GM19043 (cell line): Measurements from ENCODE around the gene SLC35A3.
"Not testable (repeated sequence)": the region's sequence is repeated elsewhere in the genome, so short reads cannot be mapped to it uniquely, and the experiment has no call there.

Source experiments
- ATAC-seq: cut with Tn5 transposase; IDR thresholded peaks from one replicate; pipeline ENCODE4 v1.9.1; 2021; ENCODE audit warnings: low read depth; ENCODE audit not compliant: unreplicated experiment

SLC35A3 gene

DNA sequence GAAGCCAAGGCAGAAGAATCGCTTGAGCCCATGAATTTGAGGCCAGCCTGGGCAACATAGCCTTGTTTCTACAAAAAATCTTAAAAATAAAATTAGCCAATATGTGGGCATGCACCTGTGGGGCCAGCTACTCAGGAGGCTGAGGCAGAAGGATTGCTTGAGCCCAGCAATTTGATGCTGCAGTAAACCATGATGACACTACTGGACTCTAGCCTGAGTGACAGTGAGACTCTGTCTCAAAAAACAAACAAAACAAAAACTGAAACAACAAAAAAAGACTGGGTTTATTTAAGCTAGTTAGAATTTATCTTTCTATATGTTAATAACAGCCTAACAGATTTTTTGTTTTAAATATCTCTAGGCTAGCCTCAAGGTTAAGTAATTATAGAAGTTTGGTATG lies 57.4 kb downstream of the SLC35A3 start:
- ATAC-seq: no peak

DNA sequence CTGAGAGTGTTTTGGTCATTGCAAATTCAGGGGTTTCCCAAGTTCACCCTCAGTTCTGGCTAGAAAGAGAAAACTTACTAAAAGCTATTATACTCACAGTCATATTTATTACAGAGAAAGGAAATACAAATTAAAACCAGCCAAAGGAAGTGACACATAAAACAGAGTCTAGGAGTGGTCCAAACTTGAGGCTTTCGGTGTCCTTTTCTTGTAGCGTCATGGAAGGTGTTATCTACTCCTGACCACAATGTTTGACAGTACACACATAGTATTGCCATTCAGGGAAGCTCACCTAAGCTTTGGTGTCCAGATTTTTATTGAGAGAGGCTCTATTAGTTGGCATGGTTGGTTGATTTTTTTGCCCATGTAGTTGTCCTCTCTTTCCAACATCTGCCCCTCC lies 59.0 kb downstream of the SLC35A3 start:
- no peak for ATAC-seq

DNA sequence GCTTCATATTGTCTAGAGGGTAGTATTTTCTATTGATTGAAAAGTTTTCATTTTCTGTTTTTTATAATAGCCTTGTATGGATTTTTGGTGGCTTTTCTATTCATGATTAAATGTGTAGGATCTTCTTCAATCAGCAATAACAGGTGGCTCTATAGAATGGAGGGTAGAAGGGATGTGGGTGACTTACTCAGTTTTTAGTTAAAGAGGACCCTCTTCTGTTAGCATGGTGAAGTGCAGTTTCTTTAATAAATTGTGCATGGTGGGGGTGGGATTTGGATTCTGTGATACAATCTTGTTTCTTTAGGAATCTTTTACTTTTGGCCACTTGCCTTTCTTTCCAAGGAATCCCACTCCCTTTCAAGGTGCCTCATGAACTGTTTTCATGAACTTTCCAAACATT lies 64.7 kb downstream of the SLC35A3 start:
- no peak for ATAC-seq

DNA sequence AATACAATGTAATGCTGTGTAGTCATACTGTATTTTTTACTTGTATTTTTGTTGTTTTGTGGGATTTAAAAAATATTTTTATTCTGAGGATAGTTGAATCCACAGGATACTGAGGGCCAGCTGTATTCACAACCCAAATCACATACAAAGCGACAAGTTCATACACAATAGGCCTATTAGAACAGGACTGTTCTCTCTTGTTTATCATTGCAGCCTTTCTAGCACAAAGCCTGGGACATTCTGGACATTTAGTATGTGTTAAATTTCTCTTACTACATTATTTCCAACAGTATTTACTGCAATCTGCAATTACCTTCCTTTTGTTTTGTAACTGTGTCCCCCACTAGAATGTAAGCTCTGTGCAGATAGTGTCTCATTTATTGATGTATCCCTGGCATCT lies 65.4 kb downstream of the SLC35A3 start:
- no peak for ATAC-seq

DNA sequence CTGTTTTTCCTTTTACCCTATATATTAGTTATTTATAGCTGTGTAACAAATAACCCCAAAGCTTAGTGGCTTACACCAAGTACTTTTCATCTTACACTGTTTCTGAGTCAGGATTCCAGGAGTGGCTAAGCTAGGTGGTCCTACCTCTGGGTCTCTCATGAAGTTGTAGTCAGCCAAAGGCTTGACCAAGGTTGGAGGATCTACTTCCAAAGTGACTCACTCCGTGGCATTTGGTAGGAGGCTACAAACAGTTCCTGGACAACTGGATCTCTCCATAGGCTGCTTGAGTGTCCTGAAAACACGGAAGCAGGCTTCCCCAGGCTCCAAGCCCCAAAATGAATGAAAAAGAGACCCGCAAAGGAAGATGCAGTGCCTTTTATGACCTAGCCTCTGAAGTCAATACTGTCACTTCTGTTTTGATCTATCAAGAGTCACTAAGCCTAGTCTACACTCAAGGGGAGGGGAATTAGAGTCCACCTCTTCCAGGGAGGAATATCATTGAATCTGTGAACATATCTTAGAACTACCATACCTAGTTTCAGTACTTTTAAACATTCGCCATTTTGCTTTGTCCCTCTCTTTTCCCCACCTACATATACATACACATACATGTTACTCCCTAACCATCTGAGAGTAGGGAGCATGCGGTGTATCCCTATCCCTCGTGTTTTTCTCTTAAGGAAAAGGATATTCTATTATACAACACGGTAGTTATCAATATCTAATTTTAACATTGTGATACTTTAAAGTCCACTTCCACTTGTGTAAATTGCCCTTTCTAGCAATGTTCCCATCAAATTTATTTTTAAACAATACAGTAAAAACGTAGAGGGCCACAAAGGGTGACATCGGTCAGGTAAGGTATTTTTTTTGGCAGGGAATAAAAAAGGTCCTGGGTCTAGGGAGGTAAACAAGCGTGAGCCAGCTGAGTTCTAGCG lies 67.2 kb downstream of the SLC35A3 start:
- no peak for ATAC-seq

DNA sequence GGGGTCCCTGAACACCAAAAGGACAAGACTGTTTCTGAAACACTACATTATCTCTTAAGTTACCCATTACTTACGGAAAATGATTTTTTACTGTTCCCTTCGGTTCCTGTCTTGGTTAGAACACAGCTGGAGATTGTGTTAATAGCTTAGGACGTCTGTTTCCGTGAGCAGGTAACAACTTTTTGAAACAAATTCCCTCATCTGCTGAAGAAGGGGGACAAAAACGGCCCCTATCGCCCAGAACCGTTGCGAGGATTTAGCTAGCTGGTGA lies 67.8 kb downstream of the SLC35A3 start:
- ATAC-seq: no peak

DNA sequence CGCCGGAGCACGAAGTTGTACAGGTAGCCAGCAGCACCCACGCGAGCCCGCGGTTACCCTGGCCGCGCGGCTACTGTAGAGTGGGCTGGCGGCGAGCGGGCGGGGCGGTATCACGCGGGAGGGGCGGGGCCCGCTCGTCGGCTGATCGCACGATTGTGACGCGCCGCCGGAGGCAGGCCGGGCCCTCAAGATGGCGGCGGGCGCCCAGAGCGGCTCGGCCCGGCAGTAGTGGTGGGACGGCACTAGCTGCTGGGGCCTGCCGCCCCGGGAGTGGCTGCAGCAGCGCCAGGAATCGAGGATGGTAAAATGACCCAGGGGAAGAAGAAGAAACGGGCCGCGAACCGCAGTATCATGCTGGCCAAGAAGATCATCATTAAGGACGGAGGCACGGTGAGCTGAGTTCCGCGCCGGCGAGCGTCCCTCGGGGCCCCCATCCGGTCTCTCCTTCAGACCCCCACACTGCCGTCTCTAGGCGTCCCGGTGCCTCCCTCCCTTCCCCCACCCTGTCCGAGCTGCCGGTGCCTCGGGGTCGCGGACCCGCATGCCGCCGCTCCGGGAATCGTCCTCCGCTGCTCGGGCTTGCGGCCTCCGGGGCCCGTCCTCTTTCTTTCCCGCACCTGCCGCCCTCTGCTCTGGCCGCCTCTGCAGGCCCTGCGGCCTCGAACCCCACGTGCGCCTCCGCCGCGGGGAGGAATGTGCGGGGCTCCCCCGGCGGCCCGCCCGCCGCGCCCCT lies 68.3 kb downstream of the SLC35A3 start:
- peak; percentile 81 for ATAC-seq

DNA sequence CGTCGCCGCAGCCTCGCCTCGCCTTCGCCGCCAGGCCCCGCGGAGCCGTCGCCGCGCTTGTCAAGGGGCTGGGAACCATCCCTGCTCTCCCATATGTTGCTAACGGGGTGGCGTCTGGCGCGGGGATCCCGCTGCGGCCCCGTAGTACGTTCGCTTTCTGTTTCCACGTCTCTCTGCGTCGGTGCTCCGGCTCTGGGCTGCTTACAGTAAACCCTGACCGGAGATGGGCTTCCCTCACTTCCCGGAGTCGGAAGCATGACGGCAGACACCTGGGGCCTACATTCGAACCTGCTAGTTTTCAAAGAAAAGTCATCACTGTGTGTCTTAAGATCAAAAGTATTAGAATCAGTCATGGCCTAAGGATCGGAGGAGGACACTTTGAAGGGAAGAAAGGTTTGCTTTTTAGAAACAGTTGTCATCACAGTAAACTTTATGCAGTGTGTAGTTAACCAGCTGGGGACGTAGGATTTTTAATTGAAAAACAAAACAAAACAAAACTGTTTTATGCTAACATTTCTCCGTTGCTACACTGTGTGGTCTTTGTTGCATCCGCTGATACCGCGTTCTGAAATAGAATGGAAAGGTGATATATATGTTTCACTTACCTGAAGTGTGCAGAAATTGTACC lies 69.0 kb downstream of the SLC35A3 start:
- peak; percentile 48 for ATAC-seq

DNA sequence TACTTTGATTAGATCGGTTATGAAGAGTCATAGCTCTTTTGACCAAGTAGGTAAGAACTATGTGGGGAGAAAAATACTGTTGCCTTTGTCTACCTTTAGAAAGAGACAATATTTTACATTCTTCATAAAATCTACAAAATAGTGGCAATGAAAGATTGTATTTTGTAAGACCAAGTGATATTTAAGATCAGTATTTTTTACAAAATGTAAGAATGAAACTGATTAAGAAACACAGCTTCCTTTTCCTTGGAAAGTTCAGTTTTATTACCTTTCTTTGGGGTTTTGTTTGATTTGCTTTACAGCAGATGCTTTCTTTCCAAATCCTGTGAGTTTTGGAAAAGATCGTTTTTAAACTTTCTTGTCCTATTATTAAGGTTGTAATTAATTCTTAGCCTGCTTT lies 69.8 kb downstream of the SLC35A3 start:
- no peak for ATAC-seq

DNA sequence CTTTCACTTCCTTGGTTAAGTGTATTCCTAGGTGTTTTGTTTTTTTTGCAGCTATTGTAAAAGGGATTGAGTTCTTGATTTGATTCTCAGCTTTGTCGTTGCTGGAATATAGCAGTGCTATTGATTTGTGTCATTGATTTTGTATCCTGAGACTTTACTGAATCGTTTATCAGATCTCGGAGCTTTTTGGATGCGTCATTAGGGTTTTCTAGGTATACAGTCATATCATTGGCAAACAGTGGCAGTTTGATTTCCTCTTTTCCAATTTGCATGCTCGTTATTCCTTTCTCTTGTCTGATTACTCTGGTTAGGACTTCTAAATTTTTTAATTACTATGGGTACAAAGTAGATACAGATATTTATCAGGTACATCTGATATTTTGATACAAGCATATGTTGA lies 75.4 kb downstream of the SLC35A3 start:
- ATAC-seq: no peak

DNA sequence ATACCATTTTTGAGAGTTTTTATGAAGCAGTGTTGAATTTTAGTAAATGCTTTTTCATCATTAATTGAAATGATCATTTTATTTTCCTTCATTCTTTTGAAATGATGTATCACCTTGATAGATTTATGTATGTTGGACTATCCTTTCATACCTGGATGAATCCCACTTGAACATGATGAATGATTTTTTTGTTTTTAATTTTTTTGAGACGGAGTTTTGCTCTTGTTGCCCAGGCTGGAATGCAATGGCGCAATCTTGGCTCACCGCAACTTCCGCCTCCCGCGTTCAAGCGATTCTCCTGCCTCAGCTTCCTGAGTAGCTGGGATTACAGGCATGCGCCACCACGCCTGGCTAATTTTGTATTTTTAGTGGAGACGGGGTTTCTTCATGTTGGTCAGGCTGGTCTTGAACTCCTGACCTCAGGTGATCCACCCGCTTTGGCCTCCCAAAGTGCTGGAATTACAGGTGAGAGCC lies 77.5 kb downstream of the SLC35A3 start:
- ATAC-seq: not testable (repeated sequence)

DNA sequence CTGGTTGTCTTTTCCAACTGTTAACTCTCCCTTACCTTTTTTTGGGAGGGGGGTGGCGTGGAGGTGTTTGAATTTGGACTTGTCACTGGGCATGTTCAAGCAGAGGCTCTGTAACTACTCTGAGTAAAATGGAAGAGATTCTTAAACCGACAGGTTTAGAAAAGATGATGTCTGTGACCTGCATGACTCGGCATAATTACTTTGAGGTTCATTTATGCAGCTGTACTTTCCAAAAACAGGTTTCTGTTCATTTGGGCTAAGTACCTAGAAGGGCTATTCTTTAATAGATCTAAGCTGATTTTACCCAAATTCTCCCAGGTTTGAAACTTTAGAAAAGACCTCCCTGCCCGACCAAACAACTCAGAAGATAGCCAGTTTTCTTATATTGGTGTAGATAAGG lies 80.3 kb downstream of the SLC35A3 start:
- no peak for ATAC-seq

DNA sequence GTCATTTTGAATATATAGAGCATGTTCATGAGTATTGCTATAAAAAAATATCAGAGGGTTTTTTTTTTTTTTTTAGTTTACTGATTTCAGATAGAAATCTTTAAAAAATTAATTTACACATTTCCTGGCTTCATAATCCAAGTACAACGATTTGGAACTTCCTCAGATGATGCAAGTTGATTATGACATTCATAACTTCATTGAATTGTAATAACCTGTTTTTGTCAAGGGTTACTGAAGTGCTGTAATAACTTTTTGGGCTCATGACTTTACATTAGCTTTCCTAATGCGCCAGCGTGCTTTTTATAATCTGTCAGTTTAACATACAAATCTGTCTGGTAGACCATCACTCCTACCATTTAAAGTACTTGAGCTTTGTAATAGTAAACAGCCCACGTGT lies 81.6 kb downstream of the SLC35A3 start:
- no peak for ATAC-seq

DNA sequence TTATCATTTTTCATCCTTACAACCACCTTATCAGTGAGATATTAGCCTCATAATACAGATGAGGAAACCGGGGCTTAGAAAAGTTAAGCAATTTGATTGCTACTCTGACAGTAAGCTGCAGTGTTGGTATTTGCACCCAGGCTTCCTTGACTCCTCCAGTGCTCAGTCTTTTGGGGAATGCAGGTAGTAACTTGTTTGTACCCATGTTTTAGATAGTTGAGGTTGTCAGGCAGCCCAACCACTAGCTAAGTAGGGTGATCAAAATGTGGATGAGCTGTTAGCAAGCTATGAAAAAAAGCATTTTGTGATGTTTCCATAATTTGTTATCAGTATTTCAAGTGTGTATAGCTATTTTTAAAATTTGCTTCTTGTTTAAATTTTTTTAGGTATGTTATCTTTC lies 82.1 kb downstream of the SLC35A3 start:
- no peak for ATAC-seq

DNA sequence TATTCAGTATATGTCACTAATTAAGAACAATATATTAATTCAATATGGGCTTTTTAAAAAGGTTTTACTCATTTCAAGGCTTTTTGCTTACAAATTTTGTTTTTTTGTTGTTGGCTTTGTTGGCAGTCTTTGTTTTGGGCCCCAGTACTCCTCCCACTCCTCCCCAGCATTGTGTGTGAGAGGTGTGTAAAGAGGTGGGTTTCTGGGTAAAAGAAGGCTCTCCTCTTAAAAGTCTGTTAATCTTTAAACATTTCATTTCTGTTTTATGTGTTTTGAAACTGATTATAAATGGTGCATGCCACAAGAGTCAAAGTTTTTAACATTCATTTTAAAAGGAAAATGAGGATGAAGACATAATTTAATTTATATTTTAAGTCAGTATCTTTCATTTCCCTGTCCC lies 83.3 kb downstream of the SLC35A3 start:
- ATAC-seq: no peak

DNA sequence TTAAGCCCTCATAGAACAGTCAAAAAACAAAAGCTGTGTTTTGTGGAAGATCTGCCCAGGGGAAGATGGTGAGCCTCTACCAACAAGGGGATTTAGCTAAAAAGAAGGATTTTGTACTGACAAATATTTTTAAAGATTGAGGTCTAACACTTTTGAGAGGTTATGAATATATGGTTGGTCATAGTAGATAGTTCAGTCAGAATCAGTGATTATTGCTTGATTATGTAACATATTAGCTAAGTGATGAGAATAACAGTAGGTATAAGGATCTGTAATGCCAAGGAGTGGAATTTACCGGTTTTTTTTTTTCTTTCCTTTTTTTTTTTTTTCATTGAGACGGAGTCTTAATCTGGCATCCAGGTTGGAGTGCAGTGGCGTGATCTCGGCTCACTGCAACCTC lies 83.9 kb downstream of the SLC35A3 start:
- no peak for ATAC-seq

DNA sequence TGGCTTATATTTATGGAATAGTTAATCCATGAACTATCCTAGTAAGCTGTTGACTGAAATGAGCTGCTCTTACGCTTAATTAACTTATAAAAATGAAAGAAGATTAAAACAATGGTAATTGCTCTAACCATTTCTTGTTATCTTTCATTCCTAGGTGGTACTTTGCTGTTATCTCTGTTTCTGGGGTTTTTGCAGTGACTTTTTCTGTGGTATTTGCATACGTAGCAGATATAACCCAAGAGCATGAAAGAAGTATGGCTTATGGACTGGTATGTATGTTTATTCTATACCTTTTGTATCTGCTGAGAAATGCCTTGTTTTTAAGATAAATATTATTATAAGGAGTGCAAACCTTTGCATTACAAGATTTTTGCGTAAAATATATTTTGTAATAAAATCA lies 91.9 kb downstream of the SLC35A3 start:
- no peak for ATAC-seq

DNA sequence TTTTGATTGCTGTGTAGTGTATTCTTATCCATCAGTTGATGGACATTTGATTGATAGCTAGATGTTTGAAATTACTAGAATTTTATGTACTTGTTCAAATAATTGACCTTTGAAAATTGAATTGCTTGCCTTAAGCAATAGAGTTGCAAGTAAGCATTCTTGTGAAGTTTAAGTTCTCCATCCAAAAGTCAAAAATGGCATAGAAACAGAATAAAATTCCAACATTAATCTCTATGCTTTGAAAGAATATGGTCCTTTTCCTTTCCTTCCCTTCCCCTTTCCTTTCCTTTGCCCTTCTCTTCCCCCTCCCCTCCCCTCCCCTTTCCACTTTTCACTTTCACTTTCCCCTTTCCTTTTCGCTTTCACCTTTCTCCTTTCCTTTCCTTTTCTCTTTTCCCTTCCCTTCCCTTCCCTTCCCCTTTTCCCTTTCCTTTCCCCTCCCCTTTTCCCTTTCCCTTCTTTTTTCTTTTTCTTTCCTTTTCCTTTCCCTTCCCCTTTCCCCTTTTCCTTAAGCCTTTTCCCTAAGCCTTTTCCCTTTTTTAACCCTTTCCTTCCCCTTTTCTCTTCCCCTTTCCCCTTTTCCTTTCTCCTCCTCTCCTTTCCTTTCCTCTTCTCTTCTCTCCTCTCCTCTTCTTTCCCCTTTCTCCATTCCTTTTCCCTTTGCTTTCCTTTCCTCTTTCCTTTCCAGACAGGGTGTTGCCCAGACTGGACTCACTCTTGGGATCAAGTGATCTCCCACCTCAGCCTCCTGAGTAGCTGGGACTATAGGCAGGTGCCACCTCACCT lies 95.6 kb downstream of the SLC35A3 start:
- ATAC-seq: no peak

DNA sequence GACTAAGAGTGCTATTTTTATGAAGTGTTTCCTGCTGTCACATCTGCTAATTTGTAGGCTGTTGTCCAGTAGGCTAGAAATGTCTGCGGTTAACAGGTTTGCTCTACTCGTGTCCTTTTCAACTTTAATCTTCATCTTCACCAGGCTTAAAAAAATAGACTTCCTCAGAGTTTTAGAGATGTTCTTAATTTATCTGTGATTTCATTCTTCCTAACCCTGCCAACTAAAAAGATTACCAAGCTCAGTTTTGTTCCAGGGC lies 96.1 kb downstream of the SLC35A3 start:
- no peak for ATAC-seq

DNA sequence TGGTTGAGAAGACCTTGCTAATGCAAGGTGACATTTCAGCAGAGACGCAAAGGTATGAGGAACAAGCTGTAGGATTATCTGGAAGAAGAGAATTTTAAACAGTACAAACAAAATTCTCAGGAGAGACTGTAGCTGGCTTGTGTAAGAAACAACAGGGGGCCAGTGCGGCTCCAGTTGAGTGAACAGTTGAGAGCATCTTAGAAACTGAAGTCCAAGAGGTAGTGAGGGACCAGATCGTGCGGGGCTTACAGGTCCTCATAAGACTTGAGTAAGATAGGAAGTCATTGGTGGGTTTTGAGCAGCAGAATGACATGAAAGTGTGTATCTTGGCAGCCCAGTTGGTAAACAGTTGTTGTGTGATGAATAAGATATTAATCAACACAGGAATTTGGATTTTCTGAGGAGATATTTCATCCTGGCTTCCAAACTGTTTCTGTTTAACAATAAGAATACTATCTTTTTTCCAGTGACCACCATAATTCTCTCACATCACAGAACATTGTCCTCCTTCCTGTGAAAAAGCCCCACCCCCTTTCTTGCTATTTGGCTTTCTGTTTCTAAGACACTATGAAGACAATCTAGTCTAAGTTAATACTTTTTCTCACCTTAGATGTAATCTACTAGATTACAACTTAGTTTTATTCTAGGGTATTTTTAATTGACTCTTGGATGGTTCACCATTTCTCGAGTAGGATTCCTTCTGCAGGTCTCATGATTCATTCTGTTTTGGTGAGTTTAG lies 100.6 kb downstream of the SLC35A3 start:
- no peak for ATAC-seq
